ENCODE data around the gene MDK. TPM values are rescaled to one million over a fixed set of nuclear protein-coding genes. Genes with fewer than 3 reads are reported as not detected.

The MDK gene
- total and polyA plus RNA-seq, 2 of the 13 experiments (the other 11 are each of a cell fraction or from before 2014, with no cell fraction given), result 312 to 407 TPM

- TF ChIP-seq AKNA (CRISPR knock-in tag; IDR thresholded peaks at IDR 0.05; ENCODE audit: borderline replicate concordance) (peak; percentile 97), ZNF550 (CRISPR knock-in tag; IDR thresholded peaks at IDR 0.05; ENCODE audit: borderline replicate concordance) (no peak), ZBTB1 (CRISPR knock-in tag; IDR thresholded peaks at IDR 0.05; ENCODE audit: borderline replicate concordance) (0 out of 2 replicates have a peak, but pooled peaks have one; percentile 82), MLXIP (CRISPR knock-in tag; IDR thresholded peaks at IDR 0.05; ENCODE audit: borderline replicate concordance) (peak; percentile 97), MAFG (CRISPR knock-in tag; IDR thresholded peaks at IDR 0.05) (no peak), ZNF740 (CRISPR knock-in tag; IDR thresholded peaks at IDR 0.05) (peak; percentile 66; the same call in 1 of the 2 replicates), ZNF678 (CRISPR knock-in tag; IDR thresholded peaks at IDR 0.05) (peak; percentile 94; the same call in 1 of the 2 replicates), ZNF749 (CRISPR knock-in tag; IDR thresholded peaks at IDR 0.05; ENCODE audit: borderline replicate concordance) (peak; percentile 99), ZNF780A (CRISPR knock-in tag; IDR thresholded peaks at IDR 0.05) (peak; percentile 95; the same call in 1 of the 2 replicates), NFE2L2 (IDR thresholded peaks at IDR 0.05; ENCODE audit: low read length) (no peak), MAZ (IDR thresholded peaks at IDR 0.05; ENCODE audit: borderline replicate concordance, low read depth, low read length) (peak; percentile 18; the same call in 1 of the 2 replicates), MAZ (CRISPR knock-in tag; IDR thresholded peaks at IDR 0.05; ENCODE audit: low read depth) (peak; percentile 97), ZNF234 (CRISPR knock-in tag; conservative IDR thresholded peaks at IDR 0.05) (peak; percentile 98), SMC3 (IDR thresholded peaks at IDR 0.05; ENCODE audit: low read length) (no peak)
Observed at GRCh38 chr11:46392421-46393230, 11.2 kb downstream of the MDK start (continued).

Measured in HepG2 (cell line).